ENCODE measurements around the gene TBC1D22A. TPM values are rescaled to one million over a fixed set of nuclear protein-coding genes. Genes with fewer than 3 reads are reported as not detected.
"Not testable (repeated sequence)": the region's sequence is repeated elsewhere in the genome, so short reads cannot be mapped to it uniquely, and the experiment has no call there.

The TBC1D22A gene
- total RNA-seq, 1 experiment from 2014 or later = 20.9 TPM

DNA sequence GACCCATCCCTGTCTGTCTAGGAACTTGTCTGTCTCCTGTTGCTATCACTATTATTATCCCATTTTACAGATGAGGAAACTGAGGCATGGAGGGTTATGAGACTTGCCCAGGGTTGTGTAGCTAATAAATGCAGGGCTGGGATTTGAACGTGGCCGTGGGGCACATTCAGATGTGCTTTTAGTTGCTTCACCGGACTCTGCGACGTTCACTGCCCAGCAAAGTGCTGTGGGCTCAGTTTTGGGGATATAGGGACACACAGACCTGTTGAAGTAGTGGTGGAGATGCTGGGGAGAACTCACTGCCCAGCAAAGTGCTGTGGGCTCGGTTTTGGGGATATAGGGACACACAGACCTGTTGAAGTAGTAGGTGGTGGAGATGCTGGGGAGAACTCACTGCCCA, 405.5 kb downstream of the TBC1D22A start:
- H3K27me3 ChIP-seq (ENCODE audit: insufficient read depth, low read length); H3K79me2 ChIP-seq (ENCODE audit: insufficient read depth, low read length); H3K9me2 ChIP-seq (ENCODE audit: insufficient read depth); H3K36me3 ChIP-seq (ENCODE audit: control insufficient read depth in 1 of 2, insufficient read depth in 2 of 2, low read length in 2 of 2); H3K9ac ChIP-seq (ENCODE audit: low read length); H3K4me1 ChIP-seq (ENCODE audit: control insufficient read depth in 1 of 2, insufficient read depth in 2 of 2, low read length in 2 of 2); H4K20me1 ChIP-seq (ENCODE audit: insufficient read depth); H3K27ac ChIP-seq (ENCODE audit: low read depth, low read length); H3K4me3 ChIP-seq (replicated peaks in 1 of 2; ENCODE audit: low read depth in 1 of 2, low read length in 2 of 2); POLR2A ChIA-PET; H2AFZ ChIP-seq (ENCODE audit: low read depth, low read length, poor library complexity, severe bottlenecking); BruUV-seq (replicated peaks); H3K9me3 ChIP-seq (ENCODE audit: control insufficient read depth in 1 of 2, insufficient read depth in 1 of 2, low read depth in 1 of 2, low read length in 2 of 2); RAD21 ChIA-PET (ENCODE audit: low non-redundant PET in 1 of 2, low total read pairs in 2 of 2, uncharacterized antibody in 2 of 2, unreplicated experiment in 2 of 2); DNase-seq (ENCODE audit: low read depth, low spot score); H3K4me2 ChIP-seq (ENCODE audit: low read length); ATAC-seq; intact Hi-C loops (cut with micrococcal nuclease); CTCF ChIA-PET: not testable (repeated sequence)

DNA sequence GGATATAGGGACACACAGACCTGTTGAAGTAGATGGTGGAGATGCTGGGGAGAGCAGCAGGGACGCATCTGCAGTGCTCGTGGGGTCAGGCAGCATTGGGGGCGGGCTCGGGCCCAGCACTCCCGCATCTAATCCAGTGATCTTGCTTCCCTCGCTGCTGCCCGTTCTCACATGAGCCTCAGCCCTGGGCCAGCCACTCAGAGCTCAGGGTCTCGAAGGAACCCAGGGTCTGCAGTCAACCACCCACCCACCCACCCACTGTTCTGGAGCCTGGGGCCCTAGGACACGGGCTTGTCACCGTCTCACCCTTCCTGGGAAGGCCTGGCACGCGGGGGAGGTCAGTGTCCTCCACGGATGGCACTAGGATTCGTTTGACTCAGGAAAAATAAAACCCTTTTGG, 406.0 kb downstream of the TBC1D22A start:
- DNase-seq (ENCODE audit: low read depth, low spot score) (no peak), ATAC-seq (no peak)
- H3K9me2 ChIP-seq (ENCODE audit: insufficient read depth) = no peaks in the 10 kb centered on the region
- H2AFZ ChIP-seq (ENCODE audit: low read depth, low read length, poor library complexity, severe bottlenecking) = no peak overlapping the region
- no TSS peak for BruUV-seq (replicated peaks)
- no peak overlapping the region for H3K27ac ChIP-seq (ENCODE audit: low read depth, low read length)
- no peaks in the 10 kb centered on the region for H3K4me1 ChIP-seq (ENCODE audit: control insufficient read depth in 1 of 2, insufficient read depth in 2 of 2, low read length in 2 of 2)
- TF ChIP-seq, protein P1, sequence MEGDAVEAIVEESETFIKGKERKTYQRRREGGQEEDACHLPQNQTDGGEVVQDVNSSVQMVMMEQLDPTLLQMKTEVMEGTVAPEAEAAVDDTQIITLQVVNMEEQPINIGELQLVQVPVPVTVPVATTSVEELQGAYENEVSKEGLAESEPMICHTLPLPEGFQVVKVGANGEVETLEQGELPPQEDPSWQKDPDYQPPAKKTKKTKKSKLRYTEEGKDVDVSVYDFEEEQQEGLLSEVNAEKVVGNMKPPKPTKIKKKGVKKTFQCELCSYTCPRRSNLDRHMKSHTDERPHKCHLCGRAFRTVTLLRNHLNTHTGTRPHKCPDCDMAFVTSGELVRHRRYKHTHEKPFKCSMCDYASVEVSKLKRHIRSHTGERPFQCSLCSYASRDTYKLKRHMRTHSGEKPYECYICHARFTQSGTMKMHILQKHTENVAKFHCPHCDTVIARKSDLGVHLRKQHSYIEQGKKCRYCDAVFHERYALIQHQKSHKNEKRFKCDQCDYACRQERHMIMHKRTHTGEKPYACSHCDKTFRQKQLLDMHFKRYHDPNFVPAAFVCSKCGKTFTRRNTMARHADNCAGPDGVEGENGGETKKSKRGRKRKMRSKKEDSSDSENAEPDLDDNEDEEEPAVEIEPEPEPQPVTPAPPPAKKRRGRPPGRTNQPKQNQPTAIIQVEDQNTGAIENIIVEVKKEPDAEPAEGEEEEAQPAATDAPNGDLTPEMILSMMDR (IDR thresholded peaks at IDR 0.05 in 2 of 3, conservative IDR thresholded peaks at IDR 0.05 in 1 of 3; ENCODE audit: borderline replicate concordance in 1 of 3, insufficient read depth in 1 of 3, low read depth in 2 of 3, low read length in 2 of 3) = no peak
- TF ChIP-seq, protein P2, sequence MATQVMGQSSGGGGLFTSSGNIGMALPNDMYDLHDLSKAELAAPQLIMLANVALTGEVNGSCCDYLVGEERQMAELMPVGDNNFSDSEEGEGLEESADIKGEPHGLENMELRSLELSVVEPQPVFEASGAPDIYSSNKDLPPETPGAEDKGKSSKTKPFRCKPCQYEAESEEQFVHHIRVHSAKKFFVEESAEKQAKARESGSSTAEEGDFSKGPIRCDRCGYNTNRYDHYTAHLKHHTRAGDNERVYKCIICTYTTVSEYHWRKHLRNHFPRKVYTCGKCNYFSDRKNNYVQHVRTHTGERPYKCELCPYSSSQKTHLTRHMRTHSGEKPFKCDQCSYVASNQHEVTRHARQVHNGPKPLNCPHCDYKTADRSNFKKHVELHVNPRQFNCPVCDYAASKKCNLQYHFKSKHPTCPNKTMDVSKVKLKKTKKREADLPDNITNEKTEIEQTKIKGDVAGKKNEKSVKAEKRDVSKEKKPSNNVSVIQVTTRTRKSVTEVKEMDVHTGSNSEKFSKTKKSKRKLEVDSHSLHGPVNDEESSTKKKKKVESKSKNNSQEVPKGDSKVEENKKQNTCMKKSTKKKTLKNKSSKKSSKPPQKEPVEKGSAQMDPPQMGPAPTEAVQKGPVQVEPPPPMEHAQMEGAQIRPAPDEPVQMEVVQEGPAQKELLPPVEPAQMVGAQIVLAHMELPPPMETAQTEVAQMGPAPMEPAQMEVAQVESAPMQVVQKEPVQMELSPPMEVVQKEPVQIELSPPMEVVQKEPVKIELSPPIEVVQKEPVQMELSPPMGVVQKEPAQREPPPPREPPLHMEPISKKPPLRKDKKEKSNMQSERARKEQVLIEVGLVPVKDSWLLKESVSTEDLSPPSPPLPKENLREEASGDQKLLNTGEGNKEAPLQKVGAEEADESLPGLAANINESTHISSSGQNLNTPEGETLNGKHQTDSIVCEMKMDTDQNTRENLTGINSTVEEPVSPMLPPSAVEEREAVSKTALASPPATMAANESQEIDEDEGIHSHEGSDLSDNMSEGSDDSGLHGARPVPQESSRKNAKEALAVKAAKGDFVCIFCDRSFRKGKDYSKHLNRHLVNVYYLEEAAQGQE (IDR thresholded peaks at IDR 0.05; ENCODE audit: low read depth) = no peak
- TF ChIP-seq TCF7L2 (IDR thresholded peaks at IDR 0.05; ENCODE audit: borderline replicate concordance, extremely low read depth, insufficient read depth, insufficient read length) = no peak
- TF ChIP-seq ZNF274 (IDR thresholded peaks at IDR 0.05; ENCODE audit: low read depth, low read length) = no peak
- TF ChIP-seq POLR2AphosphoS5 (IDR thresholded peaks at IDR 0.05; ENCODE audit: low read depth, low read length) = no peak
- no peak for TF ChIP-seq CBX3 (IDR thresholded peaks at IDR 0.05; ENCODE audit: low read depth)
- no peaks in the 10 kb centered on the region for H3K36me3 ChIP-seq (ENCODE audit: control insufficient read depth in 1 of 2, insufficient read depth in 2 of 2, low read length in 2 of 2)
- no peaks in the 10 kb centered on the region for H4K20me1 ChIP-seq (ENCODE audit: insufficient read depth)
- H3K9me3 ChIP-seq (ENCODE audit: control insufficient read depth in 1 of 2, insufficient read depth in 1 of 2, low read depth in 1 of 2, low read length in 2 of 2) = no peaks in the 10 kb centered on the region
- no peak overlapping the region for H3K4me3 ChIP-seq (replicated peaks in 1 of 2; ENCODE audit: low read depth in 1 of 2, low read length in 2 of 2)
- H3K9ac ChIP-seq (ENCODE audit: low read length) = no peak overlapping the region
- ChIA-PET CTCF (no interaction called here), POLR2A (no interaction called here), RAD21 (ENCODE audit: low non-redundant PET in 1 of 2, low total read pairs in 2 of 2, uncharacterized antibody in 2 of 2, unreplicated experiment in 2 of 2) (no interaction called here)
- H3K4me2 ChIP-seq (ENCODE audit: low read length) = no peak overlapping the region
- H3K79me2 ChIP-seq (ENCODE audit: insufficient read depth, low read length) = no peaks in the 10 kb centered on the region
- H3K27me3 ChIP-seq (ENCODE audit: insufficient read depth, low read length) = no peaks in the 10 kb centered on the region
- intact Hi-C loops (cut with micrococcal nuclease) = no loop called here
